DND-41 (cell line): ENCODE data around the gene HEY2.

Source experiments
- ATAC-seq: fragments of 200-7000 bp; cut with Tn5 transposase; 3 replicates; pipeline ENCODE4 v1.9.1; 2021; ENCODE audit warnings: low read depth; ENCODE audit not compliant: insufficient read depth
- DNase-seq: peaks from one replicate; pipeline ENCODE4 v3.0.0-alpha.2; 2020
- H2AFZ ChIP-seq: 2 replicates; pipeline ENCODE4 v1.6.0; 2012; ENCODE audit warnings: low read depth, low read length
- H3K27ac ChIP-seq: 2 replicates; pipeline ENCODE4 v1.5.1; 2012; ENCODE audit warnings: low read length, inconsistent platforms
- H3K27me3 ChIP-seq: fragments of 200-600 bp; sonication (generic); 2 replicates; pipeline ENCODE4 v1.6.0; 2012; ENCODE audit warnings: low read length, mild to moderate bottlenecking, inconsistent platforms; ENCODE audit not compliant: insufficient read depth, poor library complexity
- H3K36me3 ChIP-seq: 2 replicates; pipeline ENCODE4 v1.5.1; 2012; ENCODE audit warnings: low read length, inconsistent platforms; ENCODE audit not compliant: insufficient read depth
- H3K4me1 ChIP-seq: 2 replicates; pipeline ENCODE4 v1.5.1; 2012; ENCODE audit warnings: mild to moderate bottlenecking, low read length; ENCODE audit not compliant: insufficient read depth
- H3K4me2 ChIP-seq: 2 replicates; pipeline ENCODE4 v1.6.0; 2012; ENCODE audit warnings: mild to moderate bottlenecking, moderate library complexity, low read length, inconsistent platforms; ENCODE audit not compliant: insufficient read depth
- H3K4me3 ChIP-seq, 2 experiments: fragments of 200-600 bp in 1 of 2; shearing (Covaris generic) in 1 of 2; 2 replicates each; pipeline ENCODE4 v1.5.1; 2012 to 2016; ENCODE audit warnings: inconsistent platforms in 2 of 2, low read length in 2 of 2, mild to moderate bottlenecking in 2 of 2, low read depth in 1 of 2, moderate library complexity in 1 of 2
- H3K79me2 ChIP-seq: 2 replicates; pipeline ENCODE4 v1.6.0; 2012; ENCODE audit warnings: low read length, inconsistent platforms; ENCODE audit not compliant: insufficient read depth
- H3K9ac ChIP-seq: 2 replicates; pipeline ENCODE4 v1.6.0; 2012; ENCODE audit warnings: low read depth, mild to moderate bottlenecking, inconsistent platforms, low read length, moderate library complexity
- H3K9me3 ChIP-seq: 2 replicates; pipeline ENCODE4 v1.5.1; 2012; ENCODE audit warnings: low read length, moderate library complexity, mild to moderate bottlenecking, inconsistent platforms; ENCODE audit not compliant: insufficient read depth, severe bottlenecking
- H4K20me1 ChIP-seq: 2 replicates; pipeline ENCODE4 v1.6.0; 2012; ENCODE audit warnings: low read length; ENCODE audit not compliant: insufficient read depth
- EZH2 ChIP-seq: IDR thresholded peaks from 3 replicates; pipeline ENCODE4 v1.6.1; 2012; ENCODE audit warnings: borderline replicate concordance, low read depth, mild to moderate bottlenecking, moderate library complexity, low read length, inconsistent platforms; ENCODE audit not compliant: severe bottlenecking
- TF ChIP-seq, protein P1 (sequence below): IDR thresholded peaks from 2 replicates; pipeline ENCODE4 v1.5.1; 2012; ENCODE audit warnings: borderline replicate concordance, low read length, moderate library complexity, mild to moderate bottlenecking; ENCODE audit not compliant: poor library complexity, severe bottlenecking; ENCODE audit errors: extremely low read depth

HEY2 gene

DNA sequence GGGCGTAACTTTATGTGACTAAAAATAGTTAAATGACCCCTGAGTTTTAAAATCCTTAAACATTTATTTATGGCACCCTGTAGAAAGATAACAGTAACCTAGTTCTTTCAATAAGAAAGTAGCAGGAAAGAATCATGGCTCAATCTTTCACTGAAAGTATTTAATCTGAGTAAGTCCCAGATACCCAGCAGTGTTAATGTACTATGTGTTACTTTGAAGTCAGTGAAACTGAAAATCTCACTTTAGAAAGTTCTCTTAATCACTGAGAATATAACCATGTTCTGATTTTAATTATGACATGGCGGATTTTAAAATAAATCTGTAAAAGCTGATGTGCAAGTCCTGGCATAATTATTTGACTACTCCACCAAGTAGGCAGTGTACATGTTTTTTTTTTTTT, 8.1 kb upstream of the HEY2 start:
- no peaks in the 10 kb centered on the region for H3K36me3 ChIP-seq
- no peaks in the 10 kb centered on the region for H3K9me3 ChIP-seq
- H3K4me1 ChIP-seq, result peaks cover 4% of the 10 kb centered on the region
- peaks cover 4% of the 10 kb centered on the region for H3K27me3 ChIP-seq
- DNase-seq, result no peak
- no peaks in the 10 kb centered on the region for H4K20me1 ChIP-seq
- no peak overlapping the region for H2AFZ ChIP-seq
- no peak overlapping the region for H3K27ac ChIP-seq
- H3K79me2 ChIP-seq, result no peaks in the 10 kb centered on the region
- TF ChIP-seq EZH2, result no peak
- TF ChIP-seq, protein P1, sequence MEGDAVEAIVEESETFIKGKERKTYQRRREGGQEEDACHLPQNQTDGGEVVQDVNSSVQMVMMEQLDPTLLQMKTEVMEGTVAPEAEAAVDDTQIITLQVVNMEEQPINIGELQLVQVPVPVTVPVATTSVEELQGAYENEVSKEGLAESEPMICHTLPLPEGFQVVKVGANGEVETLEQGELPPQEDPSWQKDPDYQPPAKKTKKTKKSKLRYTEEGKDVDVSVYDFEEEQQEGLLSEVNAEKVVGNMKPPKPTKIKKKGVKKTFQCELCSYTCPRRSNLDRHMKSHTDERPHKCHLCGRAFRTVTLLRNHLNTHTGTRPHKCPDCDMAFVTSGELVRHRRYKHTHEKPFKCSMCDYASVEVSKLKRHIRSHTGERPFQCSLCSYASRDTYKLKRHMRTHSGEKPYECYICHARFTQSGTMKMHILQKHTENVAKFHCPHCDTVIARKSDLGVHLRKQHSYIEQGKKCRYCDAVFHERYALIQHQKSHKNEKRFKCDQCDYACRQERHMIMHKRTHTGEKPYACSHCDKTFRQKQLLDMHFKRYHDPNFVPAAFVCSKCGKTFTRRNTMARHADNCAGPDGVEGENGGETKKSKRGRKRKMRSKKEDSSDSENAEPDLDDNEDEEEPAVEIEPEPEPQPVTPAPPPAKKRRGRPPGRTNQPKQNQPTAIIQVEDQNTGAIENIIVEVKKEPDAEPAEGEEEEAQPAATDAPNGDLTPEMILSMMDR, result no peak
- H3K9ac ChIP-seq, result no peak overlapping the region
- no peak overlapping the region for H3K4me2 ChIP-seq
- H3K4me3 ChIP-seq, result no peak overlapping the region
- no peak for ATAC-seq

DNA sequence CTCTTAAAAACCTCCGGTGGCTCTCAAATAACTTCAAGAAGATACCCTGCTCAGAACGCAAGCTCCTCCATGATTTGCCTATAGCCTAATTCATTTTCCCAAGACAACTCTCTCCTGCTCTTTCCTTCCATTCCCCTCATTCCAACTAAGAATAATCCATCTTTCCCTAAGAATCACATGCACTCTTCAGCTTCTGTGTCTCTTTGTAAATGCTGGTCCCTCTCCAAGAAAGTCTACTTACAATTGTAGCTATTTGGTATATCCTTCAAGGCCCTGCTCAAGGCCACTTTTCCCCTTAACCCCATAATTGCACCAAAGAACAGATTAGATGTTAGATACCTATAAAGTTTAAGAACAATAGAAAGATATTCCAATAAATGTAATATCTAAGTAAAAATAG, 7.4 kb upstream of the HEY2 start:
- H3K27me3 ChIP-seq, result peaks cover 4% of the 10 kb centered on the region
- no peaks in the 10 kb centered on the region for H3K79me2 ChIP-seq
- H3K9me3 ChIP-seq, result no peaks in the 10 kb centered on the region
- no peaks in the 10 kb centered on the region for H4K20me1 ChIP-seq
- no peak overlapping the region for H3K27ac ChIP-seq
- TF ChIP-seq, protein P1, result no peak
- no peak for TF ChIP-seq EZH2
- H2AFZ ChIP-seq, result no peak overlapping the region
- H3K4me1 ChIP-seq, result peaks cover 8% of the 10 kb centered on the region
- ATAC-seq, result no peak
- DNase-seq, result no peak
- no peak overlapping the region for H3K9ac ChIP-seq
- H3K4me3 ChIP-seq, result no peak overlapping the region
- no peak overlapping the region for H3K4me2 ChIP-seq
- no peaks in the 10 kb centered on the region for H3K36me3 ChIP-seq

DNA sequence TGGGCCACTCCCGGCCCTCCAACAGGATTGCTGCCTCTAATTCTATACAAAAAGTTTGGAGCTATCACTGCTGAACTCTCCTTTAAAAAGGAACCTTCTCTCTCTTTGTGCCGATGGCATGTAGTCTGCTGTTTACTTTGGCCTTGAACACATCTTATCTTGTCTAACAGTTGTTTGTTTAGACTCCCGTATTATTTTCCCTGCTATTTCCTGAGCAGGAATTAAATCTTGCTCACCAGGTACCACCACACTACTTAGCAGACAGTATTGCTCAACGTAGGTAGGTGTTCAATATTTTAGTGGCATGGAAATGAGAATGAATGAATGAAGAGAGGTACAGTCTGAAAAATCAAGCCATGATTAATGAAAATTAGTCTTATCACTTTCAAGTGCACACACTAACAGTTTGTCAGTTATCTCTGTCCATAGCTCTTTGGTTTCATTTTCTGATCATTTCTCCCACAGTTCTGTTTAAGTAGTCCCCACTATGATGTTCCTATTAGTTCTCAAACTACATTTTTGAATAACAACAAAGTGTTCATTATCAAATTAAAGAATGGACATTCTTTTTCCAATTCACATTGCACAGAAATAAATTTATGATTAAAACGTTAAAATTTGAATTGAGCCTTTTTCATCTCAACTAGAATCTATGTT, 6.8 kb upstream of the HEY2 start:
- H3K9ac ChIP-seq, result no peak overlapping the region
- DNase-seq (no peak), ATAC-seq (no peak)
- H3K27me3 ChIP-seq, result peaks cover 4% of the 10 kb centered on the region
- H3K4me1 ChIP-seq, result peaks cover 13% of the 10 kb centered on the region
- no peak overlapping the region for H3K4me2 ChIP-seq
- H2AFZ ChIP-seq, result no peak overlapping the region
- H3K4me3 ChIP-seq, result no peak overlapping the region
- no peaks in the 10 kb centered on the region for H3K9me3 ChIP-seq
- TF ChIP-seq EZH2, result no peak
- TF ChIP-seq, protein P1, result no peak
- H3K36me3 ChIP-seq, result no peaks in the 10 kb centered on the region
- H3K27ac ChIP-seq, result no peak overlapping the region
- H4K20me1 ChIP-seq, result no peaks in the 10 kb centered on the region
- no peaks in the 10 kb centered on the region for H3K79me2 ChIP-seq

DNA sequence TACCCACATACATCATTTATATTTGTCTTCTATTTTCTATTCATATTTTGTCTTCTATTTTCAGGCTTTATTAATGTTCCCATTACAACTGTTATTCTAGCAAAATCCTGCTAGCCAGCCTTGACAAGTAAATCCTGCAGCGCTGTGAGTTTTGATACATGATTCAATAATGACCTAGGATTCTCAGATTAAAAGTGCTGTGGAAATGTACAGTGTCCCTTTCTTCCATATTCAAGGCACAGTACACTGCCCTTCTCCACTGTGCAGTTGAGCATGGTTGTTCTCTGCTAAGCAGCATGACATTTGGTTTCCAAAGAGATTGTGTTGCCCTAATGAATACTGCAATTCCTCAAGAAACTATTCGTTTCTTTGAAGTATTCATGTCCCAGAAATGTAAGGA, 5.8 kb upstream of the HEY2 start:
- H3K9me3 ChIP-seq, result no peaks in the 10 kb centered on the region
- H3K36me3 ChIP-seq, result no peaks in the 10 kb centered on the region
- no peaks in the 10 kb centered on the region for H4K20me1 ChIP-seq
- TF ChIP-seq EZH2, result no peak
- TF ChIP-seq, protein P1, result no peak
- ATAC-seq, result no peak
- H2AFZ ChIP-seq, result no peak overlapping the region
- peaks cover 13% of the 10 kb centered on the region for H3K4me1 ChIP-seq
- H3K4me2 ChIP-seq, result no peak overlapping the region
- H3K27me3 ChIP-seq, result peaks cover 4% of the 10 kb centered on the region
- H3K27ac ChIP-seq, result no peak overlapping the region
- DNase-seq, result no peak
- no peak overlapping the region for H3K9ac ChIP-seq
- no peaks in the 10 kb centered on the region for H3K79me2 ChIP-seq
- no peak overlapping the region for H3K4me3 ChIP-seq
